GM19193 (cell line): ENCODE data around the gene BTNL8.

Experiments
- POLR2A ChIP-seq: IDR thresholded peaks from 4 replicates; pipeline ENCODE4 v1.6.1; 2011; ENCODE audit not compliant: insufficient read depth, insufficient read length; ENCODE audit errors: extremely low read depth

The BTNL8 gene

DNA sequence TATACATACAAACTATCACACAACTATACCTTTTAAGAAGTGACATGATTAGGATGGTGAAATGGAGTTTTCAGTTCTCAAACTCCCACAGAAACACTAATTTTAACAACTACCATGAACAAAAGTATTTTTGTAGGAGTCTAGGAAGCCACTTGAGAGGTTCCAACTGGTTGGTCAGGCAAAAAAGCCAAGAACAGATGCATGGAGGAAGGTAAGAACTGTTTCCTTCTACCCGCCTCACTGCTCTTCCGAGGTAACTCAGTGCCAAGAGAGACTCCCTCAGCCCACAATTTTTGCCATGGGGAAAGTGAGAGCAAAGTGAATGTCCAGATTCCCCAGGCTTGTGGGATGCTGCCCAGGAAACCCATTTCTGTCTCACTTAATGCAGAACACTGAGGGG is 15.7 kb downstream of the BTNL8 start:
- TF ChIP-seq POLR2A = no peak

DNA sequence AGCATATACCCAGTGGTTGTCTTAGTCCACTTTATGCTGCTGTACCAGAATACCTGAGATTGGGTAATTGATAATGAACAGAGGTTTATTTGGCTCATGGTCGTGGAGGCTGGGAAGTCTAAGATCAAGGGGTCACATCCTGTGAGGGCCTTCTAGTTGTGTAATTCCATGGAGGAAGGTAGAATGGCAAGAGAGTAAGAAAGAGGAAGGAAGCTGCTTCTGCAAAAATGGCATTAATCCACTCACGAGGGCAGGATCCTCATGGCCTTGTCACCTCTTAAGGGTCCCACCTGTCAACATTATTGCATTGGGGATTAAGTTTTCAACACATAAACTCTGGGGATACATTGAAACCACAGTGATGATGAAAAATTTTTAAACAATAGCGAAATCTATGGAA is 17.0 kb downstream of the BTNL8 start:
- no peak for TF ChIP-seq POLR2A

DNA sequence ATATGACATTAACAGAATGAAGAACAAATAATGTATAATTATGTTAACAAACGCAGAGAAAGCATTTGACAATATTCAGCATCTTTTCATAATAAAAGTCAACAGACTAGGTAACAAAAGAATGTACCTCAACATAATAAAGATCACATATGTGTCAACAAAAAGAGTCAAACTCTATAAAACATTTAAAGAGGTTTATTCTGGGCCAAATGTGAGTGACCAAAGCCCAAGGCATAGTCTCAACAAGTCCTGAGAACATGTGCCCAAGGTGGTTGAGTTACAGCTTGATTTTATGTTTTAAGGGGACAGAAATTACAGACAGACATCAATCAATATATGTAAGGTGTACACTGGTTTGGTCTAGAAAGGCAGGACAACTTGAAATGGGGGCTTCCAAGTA is 19.4 kb downstream of the BTNL8 start:
- no peak for TF ChIP-seq POLR2A

DNA sequence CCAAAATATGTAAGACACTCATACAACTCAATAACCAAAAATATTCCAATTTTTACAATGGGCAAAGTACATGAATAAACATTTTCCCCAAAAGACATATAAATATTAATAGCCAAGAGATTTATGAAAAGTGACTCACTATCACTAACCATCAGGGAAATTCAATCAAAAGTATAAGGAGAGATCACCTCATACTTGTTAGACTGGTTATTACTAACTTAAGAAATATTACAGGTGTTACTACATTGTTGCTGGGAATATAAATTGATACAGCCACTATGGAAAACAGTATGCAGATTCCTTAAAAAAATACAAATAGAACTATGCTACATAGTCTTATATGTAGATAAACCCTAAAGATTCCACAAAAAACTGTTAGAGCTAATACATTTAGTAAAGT is 21.8 kb downstream of the BTNL8 start:
- TF ChIP-seq POLR2A = no peak

DNA sequence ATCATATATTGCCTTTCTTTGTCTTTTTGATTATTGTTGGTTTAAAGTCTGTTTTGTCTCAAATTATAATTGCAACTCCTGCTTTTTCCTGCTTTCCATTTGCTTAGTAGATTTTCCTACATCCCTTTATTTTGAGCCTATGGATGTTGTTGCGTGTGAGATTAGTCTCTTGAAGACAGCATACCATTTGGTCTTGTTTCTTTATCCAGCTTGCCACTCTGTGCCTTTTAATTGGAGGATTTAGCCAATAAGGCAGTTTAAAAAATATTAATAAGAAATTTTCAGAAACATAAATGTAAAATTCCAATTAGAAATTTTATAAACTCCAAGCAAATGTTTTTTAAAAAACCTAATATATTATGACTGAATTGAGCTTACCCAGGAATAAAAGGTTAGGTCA is 24.0 kb downstream of the BTNL8 start:
- no peak for TF ChIP-seq POLR2A

DNA sequence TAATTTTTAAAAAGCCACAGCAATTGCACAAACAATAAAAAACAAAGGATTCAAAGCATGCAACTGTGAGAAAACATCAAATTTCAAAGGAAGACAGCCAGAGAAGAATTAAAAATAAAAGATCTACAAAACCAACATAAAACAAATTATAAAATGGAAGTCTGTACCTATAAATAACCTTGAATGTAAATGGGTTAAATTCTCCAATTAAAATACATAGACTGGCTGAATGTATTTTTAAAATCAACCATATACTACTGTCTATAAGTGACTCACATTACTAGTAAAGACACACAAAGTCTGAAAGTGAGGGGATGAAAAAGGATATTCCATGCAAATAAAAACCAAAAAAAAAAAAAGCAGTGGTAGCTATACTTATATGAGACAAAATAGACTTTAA is 33.7 kb downstream of the BTNL8 start:
- no peak for TF ChIP-seq POLR2A

DNA sequence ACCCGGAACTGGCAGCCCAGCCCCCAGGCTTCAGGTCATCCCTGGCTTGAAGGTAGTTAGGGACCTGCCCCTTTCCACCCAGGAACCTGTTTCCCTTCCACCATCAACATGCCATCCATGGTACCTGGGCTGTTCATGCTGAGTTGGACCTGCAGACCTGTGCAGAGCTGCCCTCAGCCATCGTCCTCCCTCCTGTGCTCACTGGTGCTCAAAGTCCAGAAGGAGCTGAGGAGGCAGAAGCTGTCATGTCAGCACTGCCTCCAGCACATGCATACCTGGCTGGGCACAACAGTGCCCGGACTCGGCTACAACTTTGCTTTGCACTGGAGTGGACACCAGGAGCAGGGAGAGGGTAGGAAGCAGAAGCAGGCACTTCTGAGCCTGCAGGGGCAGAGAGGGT is 36.2 kb downstream of the BTNL8 start:
- TF ChIP-seq POLR2A = no peak

DNA sequence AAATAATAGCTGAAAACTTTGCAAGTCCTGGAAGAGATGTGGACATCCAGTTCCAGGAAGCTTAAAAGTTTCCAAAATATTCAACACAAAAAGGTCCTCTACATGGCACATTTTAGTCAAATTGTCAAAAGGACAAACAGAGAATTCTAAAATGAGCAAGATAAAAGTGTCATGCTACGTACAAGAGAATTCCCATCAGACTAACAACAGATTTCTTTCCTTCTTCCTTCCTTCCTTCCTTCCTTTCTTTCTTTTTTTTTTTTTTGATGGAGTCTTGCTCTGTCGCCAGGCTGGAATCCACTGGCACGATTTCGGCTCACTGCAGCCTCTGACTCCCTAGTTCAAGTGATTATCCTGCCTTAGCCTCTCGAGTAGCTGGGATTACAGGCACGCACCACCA is 39.3 kb downstream of the BTNL8 start:
- TF ChIP-seq POLR2A = no peak

DNA sequence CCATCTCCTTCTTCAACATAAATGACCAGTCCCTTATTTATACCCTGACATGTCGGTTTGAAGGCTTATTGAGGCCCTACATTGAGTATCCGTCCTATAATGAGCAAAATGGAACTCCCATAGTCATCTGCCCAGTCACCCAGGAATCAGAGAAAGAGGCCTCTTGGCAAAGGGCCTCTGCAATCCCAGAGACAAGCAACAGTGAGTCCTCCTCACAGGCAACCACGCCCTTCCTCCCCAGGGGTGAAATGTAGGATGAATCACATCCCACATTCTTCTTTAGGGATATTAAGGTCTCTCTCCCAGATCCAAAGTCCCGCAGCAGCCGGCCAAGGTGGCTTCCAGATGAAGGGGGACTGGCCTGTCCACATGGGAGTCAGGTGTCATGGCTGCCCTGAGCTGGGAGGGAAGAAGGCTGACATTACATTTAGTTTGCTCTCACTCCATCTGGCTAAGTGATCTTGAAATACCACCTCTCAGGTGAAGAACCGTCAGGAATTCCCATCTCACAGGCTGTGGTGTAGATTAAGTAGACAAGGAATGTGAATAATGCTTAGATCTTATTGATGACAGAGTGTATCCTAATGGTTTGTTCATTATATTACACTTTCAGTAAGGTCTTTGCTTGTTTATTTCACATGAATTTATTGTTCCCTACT is 51.5 kb downstream of the BTNL8 start:
- TF ChIP-seq POLR2A = no peak

DNA sequence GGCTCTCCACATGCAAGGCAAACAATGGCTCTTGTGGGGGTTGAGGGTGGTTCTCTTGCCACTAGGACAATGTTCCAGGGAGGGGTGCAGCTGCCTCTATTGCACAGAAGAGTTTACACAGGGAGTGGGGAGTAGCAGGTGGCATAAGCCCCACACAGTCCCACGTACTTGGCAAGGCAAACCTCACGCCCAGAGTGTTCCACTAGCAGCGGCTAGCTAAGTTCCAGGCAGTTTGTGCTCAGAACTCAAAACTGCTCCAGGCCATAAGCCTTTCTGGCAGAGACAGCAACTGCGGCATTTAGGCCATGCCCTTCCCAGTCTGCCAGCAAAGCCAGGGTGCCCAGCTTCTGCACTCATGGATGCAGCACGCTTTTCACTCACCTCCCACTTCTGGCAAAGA is 60.7 kb downstream of the BTNL8 start:
- no peak for TF ChIP-seq POLR2A

DNA sequence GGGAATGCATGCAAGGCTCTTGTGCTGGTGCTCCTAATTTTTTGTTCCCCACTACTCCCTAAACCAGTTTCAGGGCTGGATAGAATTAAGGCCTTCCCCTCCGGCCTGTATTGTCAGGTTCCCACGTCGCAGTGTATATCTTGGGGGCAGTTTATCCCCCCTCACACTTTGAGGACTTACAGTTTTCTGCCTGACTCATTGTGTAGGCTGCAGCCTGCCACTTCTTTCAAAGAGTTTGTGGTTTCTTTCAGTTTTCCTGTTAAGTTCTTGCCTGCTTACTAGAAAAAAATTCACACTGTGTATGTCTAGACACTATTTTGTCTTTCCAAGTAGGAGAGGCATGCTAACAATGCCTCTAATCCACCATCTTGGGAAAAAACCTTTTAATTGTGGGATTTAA is 61.2 kb downstream of the BTNL8 start:
- TF ChIP-seq POLR2A = no peak

DNA sequence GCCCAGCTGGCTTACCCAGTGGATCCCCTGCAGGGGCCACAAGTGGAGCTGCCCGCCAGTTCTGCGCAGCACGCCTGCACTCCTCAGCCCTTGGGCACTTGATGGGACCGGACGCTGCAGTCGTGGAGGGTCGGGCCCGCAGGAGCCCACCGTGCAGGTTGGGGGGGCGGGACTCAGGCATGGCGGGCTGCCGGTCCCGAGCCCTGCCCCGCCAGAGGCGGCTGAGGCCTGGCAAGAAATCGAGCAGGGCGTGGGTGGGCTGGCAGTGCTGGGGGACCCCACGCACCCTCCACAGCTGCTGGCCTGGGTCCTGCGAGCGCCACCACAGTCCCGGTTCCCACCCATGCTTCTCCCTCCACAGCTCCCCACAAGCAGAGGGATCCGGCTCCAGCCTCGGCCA is 70.4 kb downstream of the BTNL8 start:
- no peak for TF ChIP-seq POLR2A

DNA sequence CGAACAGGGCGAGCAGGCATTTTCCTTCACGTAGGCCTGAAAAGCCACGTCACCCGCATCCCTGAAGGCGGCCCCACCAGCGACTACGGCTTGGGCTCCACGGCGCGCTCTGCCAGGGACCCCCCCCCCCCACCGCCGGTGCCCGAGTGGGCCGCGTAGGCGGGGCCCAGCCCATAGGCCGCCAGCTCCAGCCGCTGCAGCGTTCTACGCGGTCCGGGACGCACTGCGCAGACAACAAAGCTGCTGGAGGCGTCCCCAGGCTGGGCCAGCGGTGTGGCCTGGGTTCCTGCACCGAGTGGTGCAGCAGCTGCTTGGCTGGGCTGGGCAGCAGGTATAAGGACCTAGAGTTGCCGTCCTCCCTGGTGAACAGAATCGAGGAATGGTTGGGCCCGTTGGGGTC is 71.4 kb downstream of the BTNL8 start:
- no peak for TF ChIP-seq POLR2A

DNA sequence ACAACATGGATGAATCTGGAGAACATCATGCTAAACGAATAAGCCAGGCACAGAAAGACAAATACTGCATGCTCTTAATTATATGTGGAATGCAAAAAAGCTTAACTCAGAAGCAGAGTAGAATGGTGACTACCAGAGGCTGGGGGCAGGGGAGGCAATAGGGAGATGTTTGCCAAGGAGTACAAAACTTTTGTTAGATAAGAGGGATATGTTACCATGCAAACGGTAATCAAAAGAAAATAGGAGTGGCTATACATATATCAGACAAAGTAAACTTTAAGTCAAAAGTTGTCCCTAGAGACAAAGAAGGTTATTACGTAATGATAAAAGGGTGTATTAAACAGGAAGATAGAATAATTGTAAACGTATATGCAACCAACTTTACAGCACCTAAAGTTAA is 71.9 kb downstream of the BTNL8 start:
- TF ChIP-seq POLR2A = no peak

DNA sequence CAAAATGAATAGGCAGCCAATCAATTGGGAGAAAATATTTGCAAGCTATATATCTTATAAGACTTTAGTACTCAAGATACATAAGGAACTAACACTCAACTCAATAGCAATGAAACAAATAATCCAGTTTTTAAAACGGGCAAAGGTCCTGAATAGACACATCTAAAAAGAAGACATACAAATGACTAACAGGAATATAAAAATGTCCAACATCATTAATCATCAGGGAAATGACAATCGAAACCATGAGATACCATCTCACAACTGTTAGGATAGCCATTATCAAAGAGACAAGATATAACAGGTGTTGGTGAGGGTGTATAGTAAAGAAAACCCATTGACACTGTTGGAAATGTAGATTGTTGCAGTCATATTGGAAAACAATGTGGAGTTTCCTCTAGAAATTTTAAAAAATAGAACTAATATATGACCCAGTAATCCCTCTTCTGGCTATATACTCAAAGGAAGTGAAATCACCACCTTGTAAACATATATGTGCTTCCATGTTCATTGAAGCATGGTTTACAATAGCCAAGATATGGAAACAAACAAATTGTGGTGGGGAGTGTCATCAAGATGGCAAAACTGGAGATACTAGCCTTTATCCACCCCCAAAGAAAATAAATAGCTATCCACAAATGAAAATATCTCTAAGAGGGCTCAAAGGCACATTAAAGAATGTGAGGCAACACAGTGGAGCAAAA is 75.8 kb downstream of the BTNL8 start:
- TF ChIP-seq POLR2A = no peak

DNA sequence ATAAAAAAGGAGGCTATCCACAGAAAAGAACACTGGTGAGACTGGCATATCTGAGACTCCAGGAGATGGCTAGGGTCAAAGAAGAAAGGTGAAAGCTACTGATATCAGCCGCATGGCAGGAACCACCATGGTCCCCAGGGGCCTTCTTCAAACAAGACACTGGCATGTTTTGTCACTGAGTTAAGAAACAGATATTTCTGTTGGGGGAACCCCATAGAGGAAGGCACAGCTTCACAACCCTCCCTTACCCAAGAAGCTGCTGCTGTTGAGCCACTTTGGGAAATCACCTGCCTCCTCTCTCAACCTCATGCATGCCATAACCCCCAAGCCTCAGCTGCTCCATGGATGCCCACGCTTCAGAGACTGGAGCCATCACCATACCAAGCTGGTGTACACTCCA is 76.4 kb downstream of the BTNL8 start:
- TF ChIP-seq POLR2A = no peak

DNA sequence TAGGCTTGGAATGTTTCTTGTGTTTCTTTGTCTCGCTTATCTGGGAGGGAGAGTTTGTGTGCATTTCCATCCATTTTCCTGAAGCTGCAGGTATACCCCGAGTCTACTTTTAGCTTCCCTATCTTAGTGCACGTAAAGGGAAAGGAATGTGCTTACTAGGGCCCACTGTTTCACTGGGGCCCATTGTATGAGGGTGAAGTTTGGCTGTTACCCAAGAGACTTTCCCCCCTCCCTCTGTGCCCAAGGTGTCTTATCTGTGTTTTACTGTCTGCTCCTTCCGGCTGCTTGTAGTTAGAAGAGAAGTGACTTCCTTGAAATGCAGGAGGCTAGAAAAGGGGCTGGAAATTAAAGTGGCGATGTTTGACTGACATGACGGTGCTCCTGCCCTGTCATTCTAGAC is 77.6 kb downstream of the BTNL8 start:
- TF ChIP-seq POLR2A = no peak

DNA sequence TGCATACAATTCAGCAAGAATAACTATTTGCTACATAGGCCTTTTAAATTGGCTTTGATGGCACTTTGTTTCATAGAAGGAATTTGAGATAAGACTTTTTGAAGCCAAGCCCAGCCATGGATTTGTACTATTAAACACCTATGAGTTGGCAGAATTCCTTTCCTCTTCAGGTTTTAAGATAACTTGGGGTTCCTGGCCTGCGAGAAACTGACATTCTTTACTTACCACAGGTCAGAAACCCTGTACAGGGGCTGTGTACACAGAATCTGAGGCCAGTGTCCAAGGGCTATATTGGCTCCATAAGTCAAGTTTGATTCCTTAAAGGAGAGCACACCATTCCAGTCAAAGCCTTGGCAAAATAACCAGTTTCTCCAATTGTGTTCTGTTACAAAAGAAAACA is 78.9 kb downstream of the BTNL8 start:
- TF ChIP-seq POLR2A = no peak
